GM23338 (cell line): Measurements from ENCODE around the gene CCR8. TPM values are rescaled to one million over a fixed set of nuclear protein-coding genes. Genes with fewer than 3 reads are reported as not detected.

ENCODE experiments used
- ATAC-seq: fragments of 200-7000 bp; cut with Tn5 transposase; 3 replicates; pipeline ENCODE4 v1.9.1; 2020
- DNase-seq: peaks from one replicate; pipeline ENCODE4 v3.0.0-alpha.2; 2015; ENCODE audit warnings: low spot score
- H2AFZ ChIP-seq: fragments of 200-600 bp; sonication (generic); 2 replicates; pipeline ENCODE4 v1.8.0; 2016; ENCODE audit warnings: antibody characterized with exemption, mild to moderate bottlenecking, moderate library complexity
- H3F3A ChIP-seq: fragments of 200-600 bp; sonication (generic); replicated peaks from 2 replicates; pipeline ENCODE4 v1.8.0; 2017; ENCODE audit warnings: antibody characterized with exemption, mixed run types, low read depth
- H3K27ac ChIP-seq: fragments of 200-600 bp; sonication (generic); 2 replicates; pipeline ENCODE4 v1.6.1; 2016; ENCODE audit warnings: low read depth
- H3K27me3 ChIP-seq: fragments of 200-600 bp; sonication (generic); 2 replicates; pipeline ENCODE4 v1.8.0; 2016; ENCODE audit warnings: mild to moderate bottlenecking, mixed run types, moderate library complexity; ENCODE audit not compliant: insufficient read depth
- H3K36me3 ChIP-seq: fragments of 200-600 bp; sonication (generic); 2 replicates; pipeline ENCODE4 v1.8.0; 2016; ENCODE audit warnings: mild to moderate bottlenecking; ENCODE audit not compliant: insufficient read depth
- H3K4me1 ChIP-seq: fragments of 200-600 bp; sonication (generic); 2 replicates; pipeline ENCODE4 v1.8.0; 2016; ENCODE audit warnings: mild to moderate bottlenecking, moderate library complexity; ENCODE audit not compliant: insufficient read depth
- H3K4me2 ChIP-seq: fragments of 200-600 bp; sonication (generic); 2 replicates; pipeline ENCODE4 v1.7.1; 2017; ENCODE audit warnings: mixed run types
- H3K4me3 ChIP-seq: fragments of 200-600 bp; sonication (generic); 2 replicates; pipeline ENCODE4 v1.6.1; 2016; ENCODE audit warnings: mixed run types
- H3K79me2 ChIP-seq: fragments of 200-600 bp; sonication (generic); replicated peaks from 2 replicates; pipeline ENCODE4 v1.8.0; 2017; ENCODE audit warnings: mild to moderate bottlenecking; ENCODE audit not compliant: insufficient read depth
- H3K9me2 ChIP-seq: fragments of 200-600 bp; sonication (generic); 2 replicates; pipeline ENCODE4 v1.8.0; 2017; ENCODE audit not compliant: insufficient read depth
- H4K20me1 ChIP-seq: fragments of 200-600 bp; sonication (generic); replicated peaks from 2 replicates; pipeline ENCODE4 v1.8.0; 2017; ENCODE audit warnings: mild to moderate bottlenecking; ENCODE audit not compliant: insufficient read depth
- H3K27ac Mint-ChIP-seq: 2 replicates; pipeline ENCODE4 v1.8.0; 2020; ENCODE audit warnings: inconsistent platforms, mild to moderate bottlenecking, moderate library complexity, mixed read lengths
- H3K27me3 Mint-ChIP-seq: 3 replicates; pipeline ENCODE4 v1.8.0; 2022; ENCODE audit warnings: low read depth, mild to moderate bottlenecking, moderate library complexity, mixed read lengths, inconsistent platforms; ENCODE audit not compliant: insufficient read depth, poor library complexity
- H3K36me3 Mint-ChIP-seq: 3 replicates; pipeline ENCODE4 v1.8.0; 2021; ENCODE audit warnings: low read depth, mild to moderate bottlenecking, inconsistent platforms, moderate library complexity, mixed read lengths
- H3K4me1 Mint-ChIP-seq: 3 replicates; pipeline ENCODE4 v1.8.0; 2020; ENCODE audit warnings: mild to moderate bottlenecking, inconsistent platforms, mixed read lengths
- H3K4me3 Mint-ChIP-seq: 3 replicates; pipeline ENCODE4 v1.8.0; 2021; ENCODE audit warnings: moderate library complexity, mild to moderate bottlenecking, inconsistent platforms, mixed read lengths
- H3K9me3 Mint-ChIP-seq: 3 replicates; pipeline ENCODE4 v1.8.0; 2020; ENCODE audit warnings: moderate library complexity, mild to moderate bottlenecking, inconsistent platforms, mixed read lengths
- CREB1 ChIP-seq: fragments of 250-450 bp; sonication (Bioruptor Pico); IDR thresholded peaks from 2 replicates; pipeline ENCODE4 v1.5.0; 2020; ENCODE audit warnings: low read depth, mild to moderate bottlenecking, moderate library complexity
- EZH2 ChIP-seq: fragments of 200-600 bp; sonication (generic); IDR thresholded peaks from one replicate; pipeline ENCODE4 v1.8.0; 2017; ENCODE audit warnings: antibody characterized with exemption, mild to moderate bottlenecking, low read depth; ENCODE audit not compliant: unreplicated experiment
- EZH2phosphoT487 ChIP-seq: fragments of 200-600 bp; sonication (generic); IDR thresholded peaks from one replicate; pipeline ENCODE4 v1.8.1; 2018; ENCODE audit warnings: antibody characterized with exemption; ENCODE audit not compliant: unreplicated experiment
- JUNB ChIP-seq: IDR thresholded peaks from one replicate; pipeline ENCODE4 v1.6.1; 2016; ENCODE audit warnings: antibody characterized with exemption; ENCODE audit not compliant: unreplicated experiment
- NANOG ChIP-seq: IDR thresholded peaks from 2 replicates; pipeline ENCODE4 v1.6.1; 2016; ENCODE audit warnings: antibody characterized with exemption, borderline replicate concordance
- STAT1 ChIP-seq: IDR thresholded peaks from one replicate; pipeline ENCODE4 v1.6.1; 2016; ENCODE audit warnings: antibody characterized with exemption; ENCODE audit not compliant: unreplicated experiment
- ZNF114 ChIP-seq: fragments of 250-450 bp; sonication (Bioruptor Pico); IDR thresholded peaks from 2 replicates; pipeline ENCODE4 v1.5.0; 2020; ENCODE audit warnings: mild to moderate bottlenecking, moderate library complexity
- ZNF331 ChIP-seq: fragments of 250-450 bp; sonication (Bioruptor Pico); IDR thresholded peaks from 2 replicates; pipeline ENCODE4 v1.5.0; 2020; ENCODE audit warnings: low read depth, mild to moderate bottlenecking, moderate library complexity
- polyA plus RNA-seq: library from polyadenylated mRNA; unstranded; fragments of >200 nt; fragmentation: Nextera tagmentation; extraction: Ambion mirVana; gene quantifications from 2 replicates; pipeline ENCODE4 v1.2.1, GENCODE V29; 2016
- total RNA-seq: library from RNA; depleted of rRNA; stranded (reverse); fragments of >200 nt; shearing (Covaris generic); gene quantifications from 2 replicates; pipeline ENCODE4 v1.2.3, GENCODE V29; 2014
- TF ChIP-seq, protein P1 (sequence below): IDR thresholded peaks from one replicate; pipeline ENCODE4 v1.6.1; 2018; ENCODE audit warnings: antibody characterized with exemption; ENCODE audit not compliant: unreplicated experiment
- TF ChIP-seq, protein P2 (sequence below): IDR thresholded peaks from 2 replicates; pipeline ENCODE4 v1.6.1; 2016; ENCODE audit warnings: antibody characterized with exemption

CCR8 gene
- total and polyA plus RNA-seq, 2 experiments from 2014 or later, result 0.55 TPM; not detected in 1

DNA sequence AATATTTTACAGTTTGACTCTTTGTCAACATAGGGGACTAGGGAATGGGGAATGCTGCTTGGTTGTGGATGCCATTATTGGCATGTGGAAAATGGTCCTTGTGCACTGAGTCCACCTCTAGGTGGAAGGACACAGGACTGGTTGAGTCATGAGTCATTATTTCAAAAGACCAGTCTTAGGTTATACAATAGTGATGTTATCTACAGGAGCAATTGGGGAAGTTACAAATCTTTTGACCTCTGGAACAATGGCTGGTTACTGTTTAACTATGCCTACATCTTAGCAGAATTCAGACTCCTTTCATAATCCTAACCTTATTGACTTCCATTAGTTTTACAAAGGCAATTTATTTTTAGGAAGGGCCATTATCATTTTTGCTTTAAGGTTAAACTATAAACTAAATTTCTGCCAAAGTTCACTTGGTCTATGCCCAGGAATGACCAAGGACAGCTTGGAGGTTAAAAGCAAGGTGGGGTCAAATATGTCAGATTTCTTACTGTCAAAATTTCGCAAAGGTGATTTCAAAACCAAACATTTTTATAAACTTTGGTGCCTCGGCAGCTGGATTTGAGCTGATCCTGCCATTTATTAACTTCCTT is 11.8 kb upstream of the CCR8 start:
- DNase-seq (no peak), ATAC-seq (no peak)
- H3K4me2 ChIP-seq, result no peak overlapping the region
- no peaks in the 10 kb centered on the region for H3K4me1 ChIP-seq
- Mint-ChIP-seq H3K27ac (no peak overlapping the region), H3K4me1 (peaks cover under 1% of the 10 kb centered on the region; the same call in 2 of the 3 replicates), H3K4me3 (no peak overlapping the region), H3K36me3 (peaks cover 6% of the 10 kb centered on the region; the same call in 1 of the 3 replicates), H3K9me3 (peaks cover 24% of the 10 kb centered on the region), H3K27me3 (peaks cover 3% of the 10 kb centered on the region)
- no peaks in the 10 kb centered on the region for H3K36me3 ChIP-seq
- no peak for TF ChIP-seq ZNF331 (CRISPR knock-in tag)
- TF ChIP-seq EZH2, result no peak
- TF ChIP-seq ZNF114 (CRISPR knock-in tag), result no peak
- H3K4me3 ChIP-seq, result no peak overlapping the region
- H2AFZ ChIP-seq, result no peak overlapping the region
- H3K9me2 ChIP-seq, result peaks cover 6% of the 10 kb centered on the region; the same call in 1 of the 2 replicates
- H3K27me3 ChIP-seq, result no peaks in the 10 kb centered on the region
- no peaks in the 10 kb centered on the region for H3F3A ChIP-seq
- H4K20me1 ChIP-seq, result no peaks in the 10 kb centered on the region
- no peaks in the 10 kb centered on the region for H3K79me2 ChIP-seq
- no peak overlapping the region for H3K27ac ChIP-seq

DNA sequence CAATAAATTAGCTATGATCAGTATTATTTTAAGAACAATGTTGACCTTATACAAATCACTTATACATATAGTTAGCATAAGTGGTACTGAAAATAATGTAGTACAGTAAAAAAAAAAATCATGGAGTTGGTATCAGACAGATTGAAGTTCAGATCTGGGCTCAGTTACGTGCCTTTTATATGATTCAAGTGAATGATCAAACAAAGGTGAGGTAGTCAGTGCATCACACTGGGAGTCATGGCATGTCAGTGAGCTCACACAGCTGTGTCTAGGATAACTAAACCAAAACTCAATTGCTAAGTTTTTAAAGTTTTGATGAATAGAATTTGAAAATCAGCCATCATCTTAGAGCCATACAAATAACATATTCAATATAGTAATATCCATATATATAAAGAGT is 11.2 kb upstream of the CCR8 start:
- Mint-ChIP-seq H3K4me1 (peaks cover 7% of the 10 kb centered on the region), H3K27me3 (peaks cover 4% of the 10 kb centered on the region), H3K36me3 (peaks cover 6% of the 10 kb centered on the region; the same call in 1 of the 3 replicates), H3K4me3 (no peak overlapping the region), H3K9me3 (peaks cover 20% of the 10 kb centered on the region), H3K27ac (no peak overlapping the region)
- Histone ChIP-seq H3F3A (no peaks in the 10 kb centered on the region), H2AFZ (no peak overlapping the region), H3K4me1 (peaks cover 2% of the 10 kb centered on the region), H3K4me2 (no peak overlapping the region), H3K27me3 (no peaks in the 10 kb centered on the region), H3K4me3 (no peak overlapping the region), H3K79me2 (no peaks in the 10 kb centered on the region), H3K27ac (no peak overlapping the region), H4K20me1 (no peaks in the 10 kb centered on the region), H3K36me3 (no peaks in the 10 kb centered on the region), H3K9me2 (peaks cover 6% of the 10 kb centered on the region; the same call in 1 of the 2 replicates)
- DNase-seq, result no peak
- ATAC-seq, result no peak
- TF ChIP-seq CREB1 (no peak), NANOG (no peak), EZH2phosphoT487 (no peak), JUNB (no peak), EZH2 (no peak), STAT1 (no peak)
- TF ChIP-seq, protein P1, sequence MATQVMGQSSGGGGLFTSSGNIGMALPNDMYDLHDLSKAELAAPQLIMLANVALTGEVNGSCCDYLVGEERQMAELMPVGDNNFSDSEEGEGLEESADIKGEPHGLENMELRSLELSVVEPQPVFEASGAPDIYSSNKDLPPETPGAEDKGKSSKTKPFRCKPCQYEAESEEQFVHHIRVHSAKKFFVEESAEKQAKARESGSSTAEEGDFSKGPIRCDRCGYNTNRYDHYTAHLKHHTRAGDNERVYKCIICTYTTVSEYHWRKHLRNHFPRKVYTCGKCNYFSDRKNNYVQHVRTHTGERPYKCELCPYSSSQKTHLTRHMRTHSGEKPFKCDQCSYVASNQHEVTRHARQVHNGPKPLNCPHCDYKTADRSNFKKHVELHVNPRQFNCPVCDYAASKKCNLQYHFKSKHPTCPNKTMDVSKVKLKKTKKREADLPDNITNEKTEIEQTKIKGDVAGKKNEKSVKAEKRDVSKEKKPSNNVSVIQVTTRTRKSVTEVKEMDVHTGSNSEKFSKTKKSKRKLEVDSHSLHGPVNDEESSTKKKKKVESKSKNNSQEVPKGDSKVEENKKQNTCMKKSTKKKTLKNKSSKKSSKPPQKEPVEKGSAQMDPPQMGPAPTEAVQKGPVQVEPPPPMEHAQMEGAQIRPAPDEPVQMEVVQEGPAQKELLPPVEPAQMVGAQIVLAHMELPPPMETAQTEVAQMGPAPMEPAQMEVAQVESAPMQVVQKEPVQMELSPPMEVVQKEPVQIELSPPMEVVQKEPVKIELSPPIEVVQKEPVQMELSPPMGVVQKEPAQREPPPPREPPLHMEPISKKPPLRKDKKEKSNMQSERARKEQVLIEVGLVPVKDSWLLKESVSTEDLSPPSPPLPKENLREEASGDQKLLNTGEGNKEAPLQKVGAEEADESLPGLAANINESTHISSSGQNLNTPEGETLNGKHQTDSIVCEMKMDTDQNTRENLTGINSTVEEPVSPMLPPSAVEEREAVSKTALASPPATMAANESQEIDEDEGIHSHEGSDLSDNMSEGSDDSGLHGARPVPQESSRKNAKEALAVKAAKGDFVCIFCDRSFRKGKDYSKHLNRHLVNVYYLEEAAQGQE, result no peak
- TF ChIP-seq, protein P2, sequence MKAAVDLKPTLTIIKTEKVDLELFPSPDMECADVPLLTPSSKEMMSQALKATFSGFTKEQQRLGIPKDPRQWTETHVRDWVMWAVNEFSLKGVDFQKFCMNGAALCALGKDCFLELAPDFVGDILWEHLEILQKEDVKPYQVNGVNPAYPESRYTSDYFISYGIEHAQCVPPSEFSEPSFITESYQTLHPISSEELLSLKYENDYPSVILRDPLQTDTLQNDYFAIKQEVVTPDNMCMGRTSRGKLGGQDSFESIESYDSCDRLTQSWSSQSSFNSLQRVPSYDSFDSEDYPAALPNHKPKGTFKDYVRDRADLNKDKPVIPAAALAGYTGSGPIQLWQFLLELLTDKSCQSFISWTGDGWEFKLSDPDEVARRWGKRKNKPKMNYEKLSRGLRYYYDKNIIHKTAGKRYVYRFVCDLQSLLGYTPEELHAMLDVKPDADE, result no peak
